Measurements from ENCODE around the gene FAM170B. TPM values are rescaled to one million over a fixed set of nuclear protein-coding genes. Genes with fewer than 3 reads are reported as not detected.

The FAM170B gene
- total and polyA plus RNA-seq, 2 of the 4 experiments (the other 2 are of a cell fraction), result not detected

DNA sequence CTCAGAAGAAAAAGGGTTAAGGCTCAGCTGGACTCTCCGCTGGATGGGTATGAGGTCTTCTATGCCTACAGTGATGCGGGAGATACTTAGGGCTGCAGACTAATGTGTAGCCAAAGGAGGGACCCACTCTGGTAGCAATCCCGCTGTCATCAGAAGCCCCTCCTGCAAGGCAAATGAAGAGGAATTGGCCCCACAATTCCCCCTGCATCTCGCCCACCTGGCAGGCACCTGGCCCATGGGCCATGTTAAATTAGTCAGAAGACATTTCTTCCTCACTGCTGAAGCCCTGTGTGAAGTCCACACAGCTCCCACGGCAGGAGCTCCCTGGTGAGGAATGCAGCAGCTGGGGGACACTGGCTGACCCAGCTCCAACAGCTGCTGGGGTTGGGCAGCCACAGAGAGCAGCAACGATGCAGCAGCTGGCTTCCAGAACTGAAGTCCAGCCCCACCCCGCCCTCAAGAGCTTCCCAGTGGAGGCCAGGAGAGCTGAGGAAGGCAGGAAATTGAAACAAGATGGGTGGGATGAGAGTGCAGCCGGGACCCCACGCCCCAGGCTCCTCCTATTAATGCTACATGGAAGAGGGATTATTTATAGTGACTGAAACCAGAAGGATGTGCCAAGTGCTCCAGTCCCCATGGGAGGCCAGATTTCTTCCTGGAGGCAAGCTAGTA is 24.0 kb downstream of the FAM170B start (continued):
- TF ChIP-seq FOS (IDR thresholded peaks at IDR 0.05; ENCODE audit: low read depth, low read length), result no peak

DNA sequence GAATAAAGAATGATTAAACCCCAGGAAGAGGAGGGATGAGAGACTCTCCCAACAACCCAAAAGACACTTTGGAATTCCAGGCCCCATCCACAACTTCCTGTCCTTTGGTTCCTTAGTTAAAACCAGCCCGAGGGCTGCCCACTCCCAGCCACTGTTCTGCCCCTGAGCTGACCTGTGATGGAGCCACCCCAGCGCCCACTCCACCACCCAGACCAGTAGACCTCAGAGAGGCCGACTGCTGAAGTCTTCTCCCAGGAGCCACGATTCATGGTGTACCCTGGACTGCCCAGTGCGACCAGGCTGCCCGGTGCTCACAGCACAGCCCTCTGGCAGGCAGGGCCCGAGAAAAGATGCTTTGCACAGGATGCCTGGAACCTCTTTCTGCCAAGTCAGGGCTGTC is 25.2 kb downstream of the FAM170B start:
- Histone ChIP-seq H2BK120ac (ENCODE audit: low read depth, low read length) (no peak overlapping the region), H3K79me1 (ENCODE audit: low read depth in 1 of 2, low read length in 2 of 2) (peaks cover 0 to 50% of the 10 kb centered on the region in 2 experiments; a peak in 2 of 4 replicates), H3K56ac (ENCODE audit: extremely low read depth, insufficient read depth, low read length) (no peak overlapping the region), H3K9me1 (ENCODE audit: insufficient read depth, low read length) (peaks cover 6% of the 10 kb centered on the region), H3K18ac (ENCODE audit: low read depth, low read length) (no peak overlapping the region), H4K5ac (ENCODE audit: low read depth, low read length) (no peak overlapping the region), H3K4me2 (ENCODE audit: low read depth, low read length) (no peak overlapping the region), H2BK15ac (ENCODE audit: low read depth, low read length) (no peak overlapping the region), H3K27me3 (ENCODE audit: control insufficient read depth, insufficient read depth, low read length) (no peaks in the 10 kb centered on the region), H3K4me1 (ENCODE audit: control insufficient read depth, insufficient read depth, low read length) (peaks cover 17% of the 10 kb centered on the region; the same call in 1 of the 2 replicates), H2BK5ac (ENCODE audit: low read depth, low read length, poor library complexity, severe bottlenecking) (no peak overlapping the region), H3K14ac (replicated peaks; ENCODE audit: low read depth, low read length) (no peak overlapping the region), H3K23ac (ENCODE audit: low read depth, low read length) (no peak overlapping the region), H3K36me3 (ENCODE audit: control insufficient read depth, insufficient read depth, low read length) (peaks cover 13% of the 10 kb centered on the region; the same call in 1 of the 2 replicates), H3K9ac (ENCODE audit: low read depth, low read length) (no peak overlapping the region), H3K9me3 (ENCODE audit: control insufficient read depth, insufficient read depth, low read length) (no peaks in the 10 kb centered on the region), H2AFZ (replicated peaks; ENCODE audit: low read length, poor library complexity) (no peak overlapping the region), H2AK9ac (replicated peaks; ENCODE audit: low read depth, low read length, poor library complexity) (no peak overlapping the region), H4K91ac (ENCODE audit: insufficient read depth, low read depth, low read length) (no peak overlapping the region), H4K8ac (ENCODE audit: low read depth in 2 of 2, low read length in 2 of 2) (no peak overlapping the region), H3K4me3 (ENCODE audit: insufficient read depth, low read depth, low read length) (no peak overlapping the region), H2AK5ac (ENCODE audit: low read depth, low read length) (no peak overlapping the region), H3K4ac (ENCODE audit: low read depth, low read length) (no peak overlapping the region), H2BK20ac (ENCODE audit: low read depth, low read length) (no peak overlapping the region), H3K27ac (ENCODE audit: insufficient read depth, low read length) (no peak overlapping the region), H4K20me1 (ENCODE audit: insufficient read depth, low read length) (peaks cover 12% of the 10 kb centered on the region)
- DNase-seq (no peak), ATAC-seq (ENCODE audit: low read depth) (no peak)
- dilution Hi-C loops (cut with HindIII; ENCODE audit: low sequenced_read_pairs, unreplicated experiment), result no loop called here
- 90% methylated on average over 2 of the region's 7 CpGs; no CpG with 5 or more reads in 1 of the 2 experiments for WGBS, 2 experiments (ENCODE audit: extremely low coverage in 2 of 2, insufficient read length in 1 of 2)
- ChIA-PET CTCF (no interaction called here), POLR2A (ENCODE audit: unreplicated experiment) (no interaction called here)
- in situ Hi-C loops (cut with MboI; ENCODE audit: low sequenced_read_pairs), result no loop called here
- BruUV-seq (replicated peaks), result no TSS peak
- intact Hi-C loops (cut with micrococcal nuclease), result no loop called here
- TF ChIP-seq SMC3 (IDR thresholded peaks at IDR 0.05; ENCODE audit: low read depth, low read length) (no peak), BHLHE40 (IDR thresholded peaks at IDR 0.05; ENCODE audit: low read depth, low read length) (no peak), RAD21 (IDR thresholded peaks at IDR 0.05; ENCODE audit: low read length) (no peak), RCOR1 (IDR thresholded peaks at IDR 0.05; ENCODE audit: insufficient replicate concordance, low read length) (no peak), NFE2L2 (IDR thresholded peaks at IDR 0.05; ENCODE audit: low read depth, low read length) (no peak), RFX5 (IDR thresholded peaks at IDR 0.05; ENCODE audit: low read depth, low read length) (no peak), MAZ (IDR thresholded peaks at IDR 0.05; ENCODE audit: borderline replicate concordance, low read depth, low read length) (no peak), POLR2A (IDR thresholded peaks at IDR 0.05; ENCODE audit: low read depth, low read length) (no peak), FOS (IDR thresholded peaks at IDR 0.05; ENCODE audit: low read depth, low read length) (no peak), MAFK (IDR thresholded peaks at IDR 0.05; ENCODE audit: low read depth, low read length) (no peak), MXI1 (IDR thresholded peaks at IDR 0.05; ENCODE audit: borderline replicate concordance, low read depth, low read length) (no peak)
- TF ChIP-seq, protein P1, sequence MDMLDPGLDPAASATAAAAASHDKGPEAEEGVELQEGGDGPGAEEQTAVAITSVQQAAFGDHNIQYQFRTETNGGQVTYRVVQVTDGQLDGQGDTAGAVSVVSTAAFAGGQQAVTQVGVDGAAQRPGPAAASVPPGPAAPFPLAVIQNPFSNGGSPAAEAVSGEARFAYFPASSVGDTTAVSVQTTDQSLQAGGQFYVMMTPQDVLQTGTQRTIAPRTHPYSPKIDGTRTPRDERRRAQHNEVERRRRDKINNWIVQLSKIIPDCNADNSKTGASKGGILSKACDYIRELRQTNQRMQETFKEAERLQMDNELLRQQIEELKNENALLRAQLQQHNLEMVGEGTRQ (IDR thresholded peaks at IDR 0.05; ENCODE audit: low read depth, low read length), result no peak
- TF ChIP-seq, protein P2, sequence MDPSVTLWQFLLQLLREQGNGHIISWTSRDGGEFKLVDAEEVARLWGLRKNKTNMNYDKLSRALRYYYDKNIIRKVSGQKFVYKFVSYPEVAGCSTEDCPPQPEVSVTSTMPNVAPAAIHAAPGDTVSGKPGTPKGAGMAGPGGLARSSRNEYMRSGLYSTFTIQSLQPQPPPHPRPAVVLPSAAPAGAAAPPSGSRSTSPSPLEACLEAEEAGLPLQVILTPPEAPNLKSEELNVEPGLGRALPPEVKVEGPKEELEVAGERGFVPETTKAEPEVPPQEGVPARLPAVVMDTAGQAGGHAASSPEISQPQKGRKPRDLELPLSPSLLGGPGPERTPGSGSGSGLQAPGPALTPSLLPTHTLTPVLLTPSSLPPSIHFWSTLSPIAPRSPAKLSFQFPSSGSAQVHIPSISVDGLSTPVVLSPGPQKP (IDR thresholded peaks at IDR 0.05; ENCODE audit: borderline replicate concordance, low read depth, low read length), result no peak

Measured in IMR-90 (cell line).